HG02970 (cell line): Measurements from ENCODE around the gene CFP.

Experiments used
- ATAC-seq: cut with Tn5 transposase; IDR thresholded peaks from one replicate; pipeline ENCODE4 v1.9.1; 2021; ENCODE audit warnings: mild to moderate bottlenecking, moderate library complexity, moderate number of reproducible peaks; ENCODE audit not compliant: unreplicated experiment, low FRiP score

The CFP gene

DNA sequence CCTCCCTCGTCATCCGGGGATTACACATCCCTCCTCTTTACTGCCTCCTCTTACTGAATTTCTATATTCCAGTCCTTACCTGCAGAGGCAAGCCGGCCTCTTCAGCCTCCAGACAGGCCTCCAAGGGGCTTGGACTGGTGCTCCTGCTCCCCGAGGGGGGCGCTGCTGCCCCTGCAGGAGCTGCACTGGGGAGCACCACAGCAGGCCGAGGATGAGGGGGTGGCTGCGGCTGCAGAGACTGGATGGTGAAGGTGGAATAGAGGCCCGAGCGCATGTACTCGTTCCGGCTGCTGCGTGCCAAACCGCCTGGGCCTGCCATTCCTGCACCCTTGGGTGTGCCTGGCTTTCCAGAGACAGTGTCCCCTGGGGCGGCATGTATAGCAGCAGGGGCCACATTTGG, 9.1 kb upstream of the CFP start:
- ATAC-seq = no peak

DNA sequence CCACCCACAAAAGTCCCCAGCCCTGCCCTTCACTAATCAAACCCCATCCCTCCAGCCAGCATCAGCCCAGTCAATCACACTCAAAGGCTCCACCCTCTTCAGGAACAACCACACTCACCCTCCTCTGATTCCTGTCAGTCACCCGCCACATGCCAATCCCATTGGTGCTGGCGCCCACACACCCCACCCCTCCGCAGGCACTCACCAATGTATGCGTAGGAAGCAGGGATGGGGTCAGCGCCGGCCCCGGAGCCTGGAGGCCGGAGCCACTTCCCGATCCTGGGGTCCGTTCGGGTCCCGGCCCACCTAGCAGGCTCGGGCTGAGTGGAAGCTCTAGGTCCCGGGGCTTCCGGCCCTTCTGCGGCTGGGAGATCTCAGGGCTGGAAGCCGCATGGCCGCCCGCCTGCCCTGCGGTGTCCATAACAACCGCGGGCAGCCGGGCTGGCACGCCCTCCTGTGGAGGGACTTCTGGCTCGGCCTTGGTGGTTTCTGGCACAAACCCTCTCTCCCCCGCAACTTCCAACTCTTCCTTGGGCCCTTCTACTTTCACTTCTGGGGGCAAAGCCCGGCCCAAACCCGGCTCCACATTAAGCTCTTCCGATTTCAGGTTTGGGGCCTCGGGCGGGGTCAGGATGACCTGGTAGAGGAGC, 7.9 kb upstream of the CFP start:
- ATAC-seq = no peak

DNA sequence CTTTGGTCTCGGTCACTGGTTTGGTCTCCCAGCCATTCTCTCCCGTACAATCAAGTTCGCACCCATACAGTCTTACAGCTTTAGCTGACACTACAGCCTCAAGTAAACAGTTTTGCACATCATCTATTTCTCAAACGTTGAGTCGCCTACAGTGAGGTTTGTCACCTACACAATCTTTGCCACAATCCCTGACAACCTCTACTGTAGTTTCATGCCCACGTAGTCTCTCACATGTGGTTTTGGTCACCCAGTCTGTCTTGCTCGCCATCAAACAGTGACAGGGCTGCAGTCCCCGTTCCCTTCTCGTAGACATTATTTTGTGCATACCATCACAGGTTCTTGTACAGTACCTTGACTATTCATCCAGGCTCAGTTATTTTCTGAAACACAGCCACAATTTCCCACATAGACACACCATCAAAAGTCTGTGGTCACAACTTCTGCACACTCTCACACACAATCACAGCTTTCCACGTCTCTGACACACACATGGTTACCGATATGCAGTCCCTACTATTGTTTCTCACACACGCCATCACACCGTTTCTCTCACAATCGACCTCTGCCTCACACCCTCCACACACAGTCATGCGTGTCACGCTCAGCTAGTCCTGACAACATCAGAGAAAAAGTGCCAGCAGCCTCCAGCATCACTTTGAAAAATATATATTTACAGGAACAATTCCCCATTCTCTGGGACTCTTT, 5.3 kb upstream of the CFP start:
- no peak for ATAC-seq

DNA sequence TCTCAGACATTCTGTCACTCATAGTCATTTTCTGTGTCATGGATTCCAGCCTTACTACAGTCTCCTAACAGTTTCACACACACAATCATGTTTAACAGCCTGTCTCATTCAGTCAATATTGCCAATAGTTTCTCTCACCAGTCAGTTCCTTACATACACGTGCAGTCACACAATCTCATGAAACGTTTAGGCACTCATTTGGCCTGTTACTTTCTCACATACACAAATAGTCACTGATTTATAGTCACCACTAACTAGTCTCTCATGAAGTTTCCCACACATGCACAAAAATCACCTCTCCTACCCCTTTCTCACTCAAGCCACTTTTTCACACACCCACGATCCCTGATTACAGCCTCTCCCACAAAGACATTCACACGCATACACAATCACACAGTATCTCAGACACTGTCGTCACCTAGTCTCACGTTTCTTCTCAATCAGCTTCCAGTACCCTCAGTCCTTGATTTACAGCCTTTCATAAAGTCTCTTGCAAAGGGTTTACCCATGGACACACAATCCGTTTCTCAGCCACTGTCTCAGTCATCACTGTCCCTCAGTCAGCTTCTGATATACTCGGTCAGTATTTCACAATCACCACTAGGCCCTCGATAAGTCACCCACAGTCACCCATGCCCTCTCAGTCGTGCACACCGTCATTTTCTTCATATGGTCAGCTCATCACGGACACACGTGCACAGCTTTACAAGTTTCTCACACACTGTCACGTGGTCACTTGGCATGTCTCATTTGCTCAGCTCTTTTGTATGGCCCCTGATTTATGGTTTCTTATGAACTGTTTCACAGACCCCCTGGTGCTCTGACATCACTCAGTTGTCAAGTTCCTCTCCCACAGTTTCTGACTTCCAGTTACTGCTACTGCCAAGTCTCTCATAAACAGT, 4.2 kb upstream of the CFP start:
- no peak for ATAC-seq

- no peak for ATAC-seq
Measured at GRCh38 chrX:47632666-47633065, 2.9 kb upstream of the CFP start.

- no peak for ATAC-seq
Measured at GRCh38 chrX:47631676-47632075, 1.9 kb upstream of the CFP start.

DNA sequence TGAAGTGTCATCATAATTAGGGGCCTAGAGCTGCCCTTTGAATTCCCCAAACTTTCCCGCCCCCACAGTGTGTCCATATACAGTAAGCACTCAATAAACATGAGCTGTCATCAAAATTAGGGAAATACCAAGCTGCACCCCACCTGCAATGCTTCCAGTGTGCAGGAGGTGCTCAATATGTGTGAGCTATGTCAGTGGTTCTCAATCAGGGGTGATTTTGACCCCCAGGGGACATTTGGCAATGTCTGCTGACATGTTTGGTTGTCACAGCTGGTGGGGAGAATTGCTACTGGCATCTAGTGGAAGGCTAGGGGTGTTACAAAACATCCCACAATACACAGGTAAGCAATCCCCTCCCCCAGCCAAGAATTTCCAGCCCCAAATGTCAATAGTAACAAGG, 748 bp downstream of the CFP start:
- no peak for ATAC-seq

DNA sequence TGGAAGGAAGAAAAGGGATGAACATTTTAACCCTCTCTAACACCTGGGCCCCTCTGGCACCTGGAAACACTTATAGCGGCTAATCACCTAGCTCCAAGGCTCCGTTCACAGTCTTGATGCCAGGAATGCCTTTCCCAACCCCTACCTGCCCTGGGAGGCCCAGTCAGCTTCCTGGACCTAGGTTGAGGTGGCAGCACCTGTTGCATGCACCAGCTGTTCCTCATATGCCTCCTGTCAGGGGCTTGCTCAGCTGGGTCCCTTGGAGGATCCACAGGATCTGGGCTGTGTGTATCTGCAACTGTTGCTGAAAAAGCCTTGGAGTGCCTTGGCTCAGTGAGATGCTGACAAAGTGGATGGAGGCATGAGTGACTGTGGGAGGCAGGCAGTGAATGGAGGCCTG, 4.4 kb downstream of the CFP start:
- ATAC-seq = no peak

- ATAC-seq = no peak
Measured at GRCh38 chrX:47623540-47624027, 6.1 kb downstream of the CFP start.

- ATAC-seq = no peak
Measured at GRCh38 chrX:47621851-47622250, 7.9 kb downstream of the CFP start.

GRCh38 chrX:47620303-47620685, 9.4 kb downstream of the CFP start:
- ATAC-seq = no peak

GRCh38 chrX:47619486-47620302, 10.0 kb downstream of the CFP start, which contains the start of gene SYN1:
Gene SYN1 (minus strand): TSS chrX:47619857. CDS start chrX:47619728, 129 bp downstream.
- ATAC-seq = no peak

DNA sequence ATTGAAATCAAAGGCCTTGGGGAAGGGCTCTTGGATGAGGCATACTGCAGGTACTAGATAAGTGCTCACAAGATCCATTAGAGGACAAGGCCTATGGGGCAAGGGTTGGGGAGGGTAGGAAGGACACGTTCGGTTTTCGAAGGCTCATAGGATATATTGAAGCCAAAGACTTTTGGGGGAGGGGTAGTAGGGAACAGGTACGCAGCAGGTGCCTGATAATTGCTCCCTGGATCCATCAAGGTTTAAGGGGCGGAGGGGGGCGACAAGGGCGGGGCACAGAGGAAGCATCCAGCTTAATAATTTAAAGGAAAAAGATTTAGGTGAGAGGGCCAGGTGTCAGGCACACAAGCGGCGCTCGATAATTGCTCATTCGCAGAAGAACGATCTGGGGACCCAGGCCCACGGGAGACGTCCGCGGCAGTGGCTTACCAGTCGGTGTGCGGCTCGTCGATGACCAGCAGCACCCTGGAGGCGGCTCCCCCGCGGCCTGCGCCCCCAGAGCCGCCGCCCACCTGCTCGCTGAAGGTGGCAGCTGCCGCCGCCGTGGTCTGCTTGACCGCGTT, 10.7 kb downstream of the CFP start:
- ATAC-seq = no peak

DNA sequence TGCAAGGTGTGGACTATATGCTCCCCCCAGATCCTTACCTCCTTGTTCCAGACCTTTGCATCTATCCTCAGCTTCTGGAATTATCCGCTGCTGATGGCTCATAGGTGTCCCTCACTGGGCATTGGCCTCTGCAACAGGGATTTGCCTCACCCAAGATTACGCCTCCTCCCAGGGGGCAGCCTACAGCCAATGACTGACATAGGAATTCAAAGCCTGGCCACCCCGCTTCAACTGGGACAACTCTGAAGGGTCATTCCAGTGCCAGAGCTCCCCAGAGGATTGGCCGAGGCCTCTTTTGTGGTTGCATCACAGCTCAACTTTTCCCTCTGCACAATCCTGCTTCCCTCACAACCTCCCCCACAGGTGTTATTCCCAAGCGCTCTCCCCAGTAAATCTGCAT, 15.1 kb downstream of the CFP start:
- ATAC-seq = no peak

- ATAC-seq = no peak
Measured at GRCh38 chrX:47613082-47613481, 16.6 kb downstream of the CFP start.

GRCh38 chrX:47612418-47612817, 17.3 kb downstream of the CFP start:
- no peak for ATAC-seq

GRCh38 chrX:47611926-47612325, 17.8 kb downstream of the CFP start:
- no peak for ATAC-seq

DNA sequence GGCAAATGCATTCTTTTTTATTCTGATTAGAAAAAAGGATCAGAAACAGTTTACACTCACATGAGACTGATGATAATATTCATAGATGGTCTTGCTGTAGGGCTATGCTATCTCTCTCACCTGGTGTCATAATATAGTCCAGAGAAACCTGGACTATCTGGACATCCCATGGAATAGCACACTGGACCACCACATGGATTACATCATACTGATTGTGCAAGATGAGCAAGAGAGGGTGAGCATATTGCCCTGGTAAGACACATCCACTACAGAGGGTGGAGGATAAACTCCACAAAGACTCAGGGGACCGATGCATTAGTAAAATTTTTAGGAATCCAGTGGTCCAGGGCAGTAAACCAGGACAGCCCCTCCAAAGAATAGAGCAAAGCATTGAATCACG, 18.2 kb downstream of the CFP start:
- ATAC-seq = no peak

DNA sequence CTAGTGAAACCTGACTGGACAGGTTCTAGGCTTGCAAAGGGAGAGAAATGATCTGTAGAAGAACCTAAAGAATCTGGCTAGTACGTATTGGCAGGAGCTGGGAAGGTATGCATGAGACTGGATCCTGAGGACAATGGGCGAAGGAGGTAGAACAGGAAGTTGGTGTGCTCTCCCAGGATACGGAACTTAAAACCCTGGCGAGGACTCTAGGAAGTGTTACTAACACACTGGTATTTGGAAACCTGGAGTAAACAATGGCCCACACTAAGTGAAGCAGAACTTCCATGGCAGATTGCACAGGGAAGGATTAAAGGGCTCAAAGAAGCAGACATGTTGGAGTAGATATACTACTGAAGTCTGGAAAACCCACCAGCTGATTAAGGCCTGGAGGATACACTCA, 19.2 kb downstream of the CFP start:
- no peak for ATAC-seq
